Left renal pelvis (tissue), 4 donors: Measurements from ENCODE around the gene ADAM17. TPM values are rescaled to one million over a fixed set of nuclear protein-coding genes. Genes with fewer than 3 reads are reported as not detected.
"Not testable (repeated sequence)": the region's sequence is repeated elsewhere in the genome, so short reads cannot be mapped to it uniquely, and the experiment has no call there.

Source experiments
- DNase-seq, 4 donors: peaks; one replicate each; pipeline ENCODE4 v3.0.0-alpha.2; 2013; ENCODE audit warnings: low read depth in 4 of 4, low spot score in 3 of 4
- polyA plus RNA-seq, 4 donors: library from polyadenylated mRNA; unstranded; fragments of 120-200 nt; gene quantifications; one replicate each; pipeline ENCODE4 v1.2.1, GENCODE V29; 2013; ENCODE audit not compliant: insufficient read length in 4 of 4

The ADAM17 gene
- 10 to 100 TPM; 30.7 to 46.5 (median 42.5) TPM for polyA plus RNA-seq

GRCh38 chr2:9555297-9556120 lies at the start of gene ADAM17:
ADAM17 (minus strand) TSS chr2:9555830; CDS start chr2:9555605, 225 bp downstream.
- peak; percentile 80 to 87 (median 86) for DNase-seq

- no peak for DNase-seq
Observed at GRCh38 chr2:9602412-9602811, 46.8 kb upstream of the ADAM17 start.

- no peak for DNase-seq
Observed at GRCh38 chr2:9601397-9601796, 45.8 kb upstream of the ADAM17 start.

- no peak for DNase-seq
Observed at GRCh38 chr2:9599430-9599829, 43.8 kb upstream of the ADAM17 start.

- no peak for DNase-seq
Observed at GRCh38 chr2:9596621-9597311, 41.1 kb upstream of the ADAM17 start.

GRCh38 chr2:9595746-9596145 lies 40.1 kb upstream of the ADAM17 start:
- DNase-seq = no peak

- not testable (repeated sequence) for DNase-seq
Observed at GRCh38 chr2:9595256-9595655, 39.6 kb upstream of the ADAM17 start.

GRCh38 chr2:9594366-9595054 lies 38.9 kb upstream of the ADAM17 start:
- no peak for DNase-seq

GRCh38 chr2:9593925-9594324 lies 38.3 kb upstream of the ADAM17 start:
- DNase-seq = no peak

- DNase-seq = no peak
Observed at GRCh38 chr2:9592699-9593098, 37.1 kb upstream of the ADAM17 start.

- no peak for DNase-seq
Observed at GRCh38 chr2:9590641-9591040, 35.0 kb upstream of the ADAM17 start.

- DNase-seq = no peak
Observed at GRCh38 chr2:9586465-9586864, 30.8 kb upstream of the ADAM17 start.

- DNase-seq = no peak
Observed at GRCh38 chr2:9585486-9585885, 29.9 kb upstream of the ADAM17 start.

GRCh38 chr2:9584902-9585301 lies 29.3 kb upstream of the ADAM17 start:
- not testable (repeated sequence) for DNase-seq

- DNase-seq = no peak
Observed at GRCh38 chr2:9582624-9583023, 27.0 kb upstream of the ADAM17 start.

GRCh38 chr2:9578467-9579235 lies 23.0 kb upstream of the ADAM17 start:
- no peak for DNase-seq

- DNase-seq = no peak
Observed at GRCh38 chr2:9574331-9574730, 18.7 kb upstream of the ADAM17 start.

GRCh38 chr2:9573840-9574239 lies 18.2 kb upstream of the ADAM17 start:
- no peak for DNase-seq

- no peak for DNase-seq
Observed at GRCh38 chr2:9573013-9573720, 17.5 kb upstream of the ADAM17 start.
